H9 (cell line): Measurements from ENCODE around the gene SH2B2. TPM values are rescaled to one million over a fixed set of nuclear protein-coding genes. Genes with fewer than 3 reads are reported as not detected.

Experiments
- DNase-seq: peaks from one replicate; pipeline ENCODE4 v3.0.0-alpha.2; 2017
- H2AFZ ChIP-seq: one replicate; pipeline ENCODE4 v1.6.1; 2013; ENCODE audit warnings: mild to moderate bottlenecking, low read length, control low read depth, moderate library complexity
- H2AK5ac ChIP-seq: 2 replicates; pipeline ENCODE4 v1.6.1; 2013; ENCODE audit warnings: low read length, control low read depth, mixed read lengths; ENCODE audit not compliant: insufficient read length
- H2BK120ac ChIP-seq: one replicate; pipeline ENCODE4 v1.6.1; 2013; ENCODE audit warnings: low read depth, mild to moderate bottlenecking, low read length, control low read depth, inconsistent platforms; ENCODE audit not compliant: poor library complexity, severe bottlenecking
- H2BK12ac ChIP-seq: 2 replicates; pipeline ENCODE4 v1.6.1; 2013; ENCODE audit warnings: low read length, control low read depth, mixed read lengths, low read depth; ENCODE audit not compliant: insufficient read length
- H2BK15ac ChIP-seq: 2 replicates; pipeline ENCODE4 v1.6.1; 2013; ENCODE audit warnings: low read depth, low read length, control low read depth
- H2BK20ac ChIP-seq: one replicate; pipeline ENCODE4 v1.6.1; 2013; ENCODE audit warnings: low read depth, mild to moderate bottlenecking, low read length, control low read depth, inconsistent platforms; ENCODE audit not compliant: poor library complexity, severe bottlenecking
- H2BK5ac ChIP-seq: 2 replicates; pipeline ENCODE4 v1.6.1; 2013; ENCODE audit warnings: low read length, control low read depth, mixed read lengths; ENCODE audit not compliant: insufficient read length
- H3K14ac ChIP-seq: 2 replicates; pipeline ENCODE4 v1.6.1; 2013; ENCODE audit warnings: low read length, control low read depth; ENCODE audit not compliant: insufficient read depth
- H3K18ac ChIP-seq: 2 replicates; pipeline ENCODE4 v1.6.1; 2013; ENCODE audit warnings: low read depth, mild to moderate bottlenecking, mixed read lengths, low read length, control low read depth; ENCODE audit not compliant: insufficient read length
- H3K23ac ChIP-seq: 2 replicates; pipeline ENCODE4 v1.6.1; 2013; ENCODE audit warnings: low read length, control low read depth, mixed read lengths, low read depth; ENCODE audit not compliant: insufficient read length
- H3K23me2 ChIP-seq: 2 replicates; pipeline ENCODE4 v1.6.1; 2013; ENCODE audit warnings: low read depth, mild to moderate bottlenecking, mixed read lengths, low read length, control low read depth; ENCODE audit not compliant: insufficient read length, poor library complexity, severe bottlenecking
- H3K27ac ChIP-seq: 2 replicates; pipeline ENCODE4 v1.5.1; 2013; ENCODE audit warnings: low read length, control low read depth, mixed read lengths, low read depth; ENCODE audit not compliant: insufficient read length
- H3K27me3 ChIP-seq: 2 replicates; pipeline ENCODE4 v1.6.1; 2013; ENCODE audit warnings: low read length, control low read depth, inconsistent platforms; ENCODE audit not compliant: insufficient read depth
- H3K4ac ChIP-seq: 2 replicates; pipeline ENCODE4 v1.6.1; 2013; ENCODE audit warnings: low read depth, mild to moderate bottlenecking, control low read depth, inconsistent platforms, low read length, moderate library complexity
- H3K4me1 ChIP-seq: 2 replicates; pipeline ENCODE4 v1.6.1; 2013; ENCODE audit warnings: low read length, control low read depth, inconsistent platforms; ENCODE audit not compliant: insufficient read depth
- H3K4me2 ChIP-seq: 2 replicates; pipeline ENCODE4 v1.6.1; 2013; ENCODE audit warnings: low read length, control low read depth, mixed read lengths; ENCODE audit not compliant: insufficient read length, insufficient read depth
- H3K56ac ChIP-seq: 2 replicates; pipeline ENCODE4 v1.6.1; 2013; ENCODE audit warnings: low read depth, mild to moderate bottlenecking, mixed read lengths, low read length, control low read depth; ENCODE audit not compliant: insufficient read length
- H3K79me1 ChIP-seq: 2 replicates; pipeline ENCODE4 v1.6.1; 2013; ENCODE audit warnings: low read depth, mild to moderate bottlenecking, moderate library complexity, low read length, control low read depth, inconsistent platforms; ENCODE audit not compliant: insufficient read depth, poor library complexity, severe bottlenecking
- H3K79me2 ChIP-seq: 2 replicates; pipeline ENCODE4 v1.6.1; 2013; ENCODE audit warnings: low read length, control low read depth, inconsistent platforms; ENCODE audit not compliant: insufficient read depth
- H3K9ac ChIP-seq: 2 replicates; pipeline ENCODE4 v1.6.1; 2013; ENCODE audit warnings: low read length, control low read depth, mixed read lengths; ENCODE audit not compliant: insufficient read length; ENCODE audit errors: extremely low read depth
- H3K9me3 ChIP-seq: one replicate; pipeline ENCODE4 v1.6.1; 2013; ENCODE audit warnings: low read depth, low read length, inconsistent platforms; ENCODE audit not compliant: control insufficient read depth
- H3T11ph ChIP-seq: one replicate; pipeline ENCODE4 v1.6.1; 2013; ENCODE audit warnings: mild to moderate bottlenecking, low read length, control low read depth, inconsistent platforms
- H4K20me1 ChIP-seq: one replicate; pipeline ENCODE4 v1.6.1; 2013; ENCODE audit not compliant: control insufficient read depth, insufficient read length, insufficient read depth
- H4K5ac ChIP-seq: 2 replicates; pipeline ENCODE4 v1.6.1; 2013; ENCODE audit warnings: low read depth, mild to moderate bottlenecking, mixed read lengths, low read length, control low read depth; ENCODE audit not compliant: insufficient read length
- H4K8ac ChIP-seq: replicated peaks from 2 replicates; pipeline ENCODE4 v1.6.1; 2013; ENCODE audit warnings: low read length, control low read depth, mixed read lengths, low read depth; ENCODE audit not compliant: insufficient read length
- H4K91ac ChIP-seq: 2 replicates; pipeline ENCODE4 v1.6.1; 2013; ENCODE audit warnings: low read depth, mild to moderate bottlenecking, moderate library complexity, mixed read lengths, low read length, control low read depth; ENCODE audit not compliant: insufficient read length
- H3K27ac Mint-ChIP-seq, 3 experiments: 2 replicates in 2 of 3; 3 replicates in 1 of 3; pipeline ENCODE4 v1.8.0; 2020 to 2021; ENCODE audit warnings: mixed read lengths in 3 of 3, mild to moderate bottlenecking in 1 of 3, moderate library complexity in 1 of 3
- H3K27me3 Mint-ChIP-seq: 2 replicates; pipeline ENCODE4 v1.8.0; 2021; ENCODE audit warnings: low read depth, mild to moderate bottlenecking, moderate library complexity, mixed read lengths
- H3K36me3 Mint-ChIP-seq, 3 experiments: 2 replicates in 2 of 3; 3 replicates in 1 of 3; pipeline ENCODE4 v1.8.0; 2020 to 2021; ENCODE audit warnings: low read depth in 3 of 3, mixed read lengths in 3 of 3; ENCODE audit not compliant: insufficient read depth in 1 of 3
- H3K4me1 Mint-ChIP-seq, 2 experiments: 2 replicates each; pipeline ENCODE4 v1.8.0; 2020; ENCODE audit warnings: mixed read lengths in 2 of 2
- H3K4me3 Mint-ChIP-seq, 2 experiments: 2 replicates in 1 of 2; 3 replicates in 1 of 2; pipeline ENCODE4 v1.8.0; 2020 to 2021; ENCODE audit warnings: mild to moderate bottlenecking in 2 of 2, mixed read lengths in 2 of 2, moderate library complexity in 1 of 2
- H3K9me3 Mint-ChIP-seq, 2 experiments: 2 replicates in 1 of 2; 3 replicates in 1 of 2; pipeline ENCODE4 v1.8.0; 2020; ENCODE audit warnings: mild to moderate bottlenecking in 2 of 2, mixed read lengths in 2 of 2, moderate library complexity in 1 of 2
- CTCF ChIP-seq: fragments of 200-600 bp; sonication (generic); conservative IDR thresholded peaks from 3 replicates; pipeline ENCODE4 v1.8.0; 2021; ENCODE audit warnings: antibody characterized with exemption, mild to moderate bottlenecking
- WGBS: extraction: QIAGEN DNeasy Blood & Tissue Kit; methylation state at CpG from one replicate; pipeline ENCODE4 v1.1.7; 2013; ENCODE audit warnings: missing lambda C conversion rate, low lambda C conversion rate, mixed read lengths; ENCODE audit not compliant: insufficient read length; ENCODE audit errors: extremely low coverage; 5-methylcytosine and 5-hydroxymethylcytosine counted together
- total RNA-seq: library from RNA; stranded (reverse); gene quantifications from 2 replicates; pipeline ENCODE4 v1.2.1, GENCODE V29; 2021

SH2B2 gene
- total RNA-seq, 1 experiment from 2014 or later = 10.4 TPM

GRCh38 chr7:102295346-102296178 lies 8.9 kb downstream of the SH2B2 start:
- H4K20me1 ChIP-seq = peaks cover 2% of the 10 kb centered on the region
- DNase-seq = no peak
- no peak overlapping the region for H2BK15ac ChIP-seq
- WGBS = no CpG with 5 or more reads among the region's 12 CpGs
- no peaks in the 10 kb centered on the region for H3K9me3 ChIP-seq
- no peak overlapping the region for H3K4me3 Mint-ChIP-seq
- H3K27ac ChIP-seq = no peak overlapping the region
- no peaks in the 10 kb centered on the region for H3K36me3 Mint-ChIP-seq
- no peak overlapping the region for H3K18ac ChIP-seq
- H3K27me3 Mint-ChIP-seq = peaks cover 10% of the 10 kb centered on the region
- no peak overlapping the region for H2AK5ac ChIP-seq
- no peak overlapping the region for H3K4me2 ChIP-seq
- H3K23me2 ChIP-seq = peaks cover 3% of the 10 kb centered on the region
- no peak overlapping the region for H2BK120ac ChIP-seq
- H3K9ac ChIP-seq = no peak overlapping the region
- H4K5ac ChIP-seq = no peak overlapping the region
- no peak overlapping the region for H4K8ac ChIP-seq
- H2AFZ ChIP-seq = no peak overlapping the region
- no peaks in the 10 kb centered on the region for H3K4me1 ChIP-seq
- H3K79me1 ChIP-seq = no peaks in the 10 kb centered on the region
- no peak overlapping the region for H3K4ac ChIP-seq
- H3K79me2 ChIP-seq = no peaks in the 10 kb centered on the region
- H3K9me3 Mint-ChIP-seq = no peaks in the 10 kb centered on the region
- no peak overlapping the region for H2BK12ac ChIP-seq
- no peak overlapping the region for H2BK20ac ChIP-seq
- H3K14ac ChIP-seq = no peak overlapping the region; the same call in 1 of the 2 replicates
- no peak overlapping the region for H2BK5ac ChIP-seq
- no peak for TF ChIP-seq CTCF
- no peak overlapping the region for H3K56ac ChIP-seq
- H3K23ac ChIP-seq = no peak overlapping the region
- no peaks in the 10 kb centered on the region for H3K27me3 ChIP-seq
- H3K27ac Mint-ChIP-seq = peak overlapping the region in 2 of 3 experiments; percentile 20 to 61; a peak in 2 of 7 replicates
- no peak overlapping the region for H4K91ac ChIP-seq
- no peak overlapping the region for H3T11ph ChIP-seq
- H3K4me1 Mint-ChIP-seq = peaks cover 29 to 45% of the 10 kb centered on the region in 2 experiments
